Fibroblast of the aortic adventitia (primary cell): ENCODE measurements around the gene CCDC3. TPM values are rescaled to one million over a fixed set of nuclear protein-coding genes. Genes with fewer than 3 reads are reported as not detected.
"Not testable (repeated sequence)": the region's sequence is repeated elsewhere in the genome, so short reads cannot be mapped to it uniquely, and the experiment has no call there.

Experiments used
- DNase-seq: peaks from one replicate; pipeline ENCODE4 v3.0.0-alpha.2; 2010; ENCODE audit warnings: low read depth
- H3K4me3 ChIP-seq: 2 replicates; pipeline ENCODE4 v1.5.1; 2011; ENCODE audit warnings: low read depth, mild to moderate bottlenecking, control low read depth, low read length, moderate library complexity
- total RNA-seq: library from RNA; depleted of rRNA; stranded (reverse); fragments of >200 nt; gene quantifications from 2 replicates; pipeline ENCODE4 v1.2.3, GENCODE V29; 2012; ENCODE audit warnings: low replicate concordance
- TF ChIP-seq, protein P1 (sequence below): IDR thresholded peaks from 2 replicates; pipeline ENCODE4 v1.5.1; 2011; ENCODE audit warnings: mild to moderate bottlenecking, low read length, control low read depth, inconsistent platforms; ENCODE audit not compliant: insufficient read depth

CCDC3 gene
- total RNA-seq, 1 donor = 3.9 TPM

DNA sequence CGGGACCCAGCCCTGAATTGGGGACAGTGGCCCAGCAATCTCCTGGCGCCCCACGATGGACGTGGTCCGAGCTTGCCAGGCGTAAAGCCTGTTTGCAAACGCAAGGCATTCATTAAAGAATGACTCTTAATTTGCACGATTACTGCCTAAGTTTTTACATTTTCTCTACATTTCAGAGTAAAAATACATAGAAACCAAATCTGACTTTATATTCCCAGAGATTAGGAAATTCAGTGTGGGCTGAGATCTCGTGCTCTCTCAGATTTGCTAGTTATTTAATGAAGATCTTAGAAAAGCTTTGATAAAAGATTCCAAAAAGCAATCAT, 337 bp upstream of the CCDC3 start:
- H3K4me3 ChIP-seq = no peak overlapping the region
- TF ChIP-seq, protein P1, sequence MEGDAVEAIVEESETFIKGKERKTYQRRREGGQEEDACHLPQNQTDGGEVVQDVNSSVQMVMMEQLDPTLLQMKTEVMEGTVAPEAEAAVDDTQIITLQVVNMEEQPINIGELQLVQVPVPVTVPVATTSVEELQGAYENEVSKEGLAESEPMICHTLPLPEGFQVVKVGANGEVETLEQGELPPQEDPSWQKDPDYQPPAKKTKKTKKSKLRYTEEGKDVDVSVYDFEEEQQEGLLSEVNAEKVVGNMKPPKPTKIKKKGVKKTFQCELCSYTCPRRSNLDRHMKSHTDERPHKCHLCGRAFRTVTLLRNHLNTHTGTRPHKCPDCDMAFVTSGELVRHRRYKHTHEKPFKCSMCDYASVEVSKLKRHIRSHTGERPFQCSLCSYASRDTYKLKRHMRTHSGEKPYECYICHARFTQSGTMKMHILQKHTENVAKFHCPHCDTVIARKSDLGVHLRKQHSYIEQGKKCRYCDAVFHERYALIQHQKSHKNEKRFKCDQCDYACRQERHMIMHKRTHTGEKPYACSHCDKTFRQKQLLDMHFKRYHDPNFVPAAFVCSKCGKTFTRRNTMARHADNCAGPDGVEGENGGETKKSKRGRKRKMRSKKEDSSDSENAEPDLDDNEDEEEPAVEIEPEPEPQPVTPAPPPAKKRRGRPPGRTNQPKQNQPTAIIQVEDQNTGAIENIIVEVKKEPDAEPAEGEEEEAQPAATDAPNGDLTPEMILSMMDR = no peak
- DNase-seq = no peak

DNA sequence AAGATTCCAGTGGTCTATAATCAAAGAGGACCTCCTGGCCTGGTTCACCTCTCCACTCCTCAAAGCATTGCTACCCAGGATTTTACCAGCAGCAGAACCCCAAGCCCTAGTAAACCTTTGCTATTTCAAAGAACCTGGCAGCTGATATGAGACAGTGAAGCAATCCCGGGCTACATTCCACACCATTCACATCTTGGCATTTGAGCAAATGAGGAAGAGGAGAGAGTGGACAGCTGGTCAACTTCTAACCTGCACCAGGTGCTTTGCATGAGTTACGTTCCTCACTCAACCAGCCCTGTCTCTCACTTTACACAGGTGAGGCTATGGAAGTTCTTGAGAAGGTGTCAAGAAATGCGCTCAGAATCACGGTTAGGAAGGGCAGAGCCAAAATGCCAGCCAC, 1.1 kb downstream of the CCDC3 start:
- H3K4me3 ChIP-seq = no peak overlapping the region
- DNase-seq = no peak
- TF ChIP-seq, protein P1 = no peak

DNA sequence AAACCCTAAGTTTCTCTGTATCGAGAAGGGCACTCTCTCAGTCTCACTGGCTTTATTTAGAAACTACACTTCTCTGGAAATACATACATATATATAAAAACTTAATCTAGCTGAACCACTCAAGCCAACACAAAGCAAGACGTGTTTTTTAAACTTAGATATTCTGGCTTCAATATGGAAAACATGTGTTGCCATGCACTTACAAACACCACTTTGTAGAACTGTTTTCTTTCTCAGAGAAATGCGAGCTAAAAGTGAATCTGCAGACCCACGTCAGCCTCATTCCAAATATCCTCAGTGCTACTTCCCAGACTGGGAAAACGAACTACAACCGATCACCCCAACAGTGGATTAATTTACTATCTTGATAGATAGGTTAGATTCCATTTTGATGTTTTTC, 1.7 kb downstream of the CCDC3 start:
- TF ChIP-seq, protein P1 = no peak
- no peak overlapping the region for H3K4me3 ChIP-seq
- no peak for DNase-seq

DNA sequence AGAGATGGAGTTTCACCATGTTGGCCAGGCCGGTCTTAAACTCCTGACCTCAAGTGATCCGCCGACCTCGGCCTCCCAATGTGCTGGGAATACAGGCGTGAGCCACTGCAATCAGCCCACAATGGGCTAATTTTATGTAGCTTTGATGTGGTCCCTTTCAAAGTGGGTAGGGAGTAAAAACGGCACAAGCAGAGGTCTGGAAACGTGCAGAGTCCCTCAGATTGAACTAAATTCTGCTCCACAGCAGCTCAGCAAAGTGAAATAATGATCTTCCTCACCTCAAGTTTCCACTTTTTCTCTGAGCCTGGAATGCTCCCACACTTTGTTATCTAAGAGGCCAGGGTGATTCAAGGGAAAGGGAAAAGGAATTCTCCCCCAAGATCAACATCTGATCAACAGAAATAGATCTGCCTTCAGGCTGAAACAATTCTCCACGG, 6.1 kb downstream of the CCDC3 start:
- H3K4me3 ChIP-seq = no peak overlapping the region
- DNase-seq = no peak
- TF ChIP-seq, protein P1 = no peak

DNA sequence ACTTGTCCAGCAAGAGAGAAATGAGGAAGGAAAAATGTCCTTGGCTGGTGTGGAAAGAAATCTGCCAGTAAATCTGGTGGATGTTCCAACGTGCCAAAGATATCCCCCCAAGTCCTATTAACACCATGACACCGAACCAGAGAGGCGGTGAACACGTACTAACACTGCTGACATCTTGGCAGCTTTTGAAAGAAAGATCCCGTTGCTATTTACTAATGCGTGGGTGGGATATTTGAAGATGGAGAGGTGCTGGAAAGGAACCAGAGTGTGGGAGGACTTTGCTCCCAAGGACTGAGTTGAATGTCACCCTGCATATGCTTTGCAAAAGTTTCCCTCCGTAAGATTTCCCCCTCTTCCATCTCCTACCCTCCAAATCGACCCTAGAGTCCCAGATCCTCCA, 7.9 kb downstream of the CCDC3 start:
- no peak overlapping the region for H3K4me3 ChIP-seq
- no peak for DNase-seq
- TF ChIP-seq, protein P1 = no peak

DNA sequence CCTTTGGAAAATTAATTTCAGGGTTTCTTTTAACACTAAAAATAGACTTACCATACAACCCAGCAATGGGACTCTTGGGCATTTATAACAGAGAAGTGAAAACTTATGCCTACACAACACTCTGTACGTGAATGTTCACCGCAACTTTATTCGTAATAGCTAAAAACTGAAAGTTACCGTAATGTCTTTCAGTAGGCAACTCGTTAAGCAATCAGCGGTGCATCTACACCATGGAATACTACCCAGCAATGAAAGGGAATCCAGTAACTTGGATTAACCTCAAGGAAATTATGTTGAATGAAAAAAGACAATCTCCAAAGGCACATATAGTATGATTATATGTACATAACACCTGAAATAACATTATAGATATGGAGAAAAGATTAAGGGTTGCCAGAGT, 16.2 kb downstream of the CCDC3 start:
- H3K4me3 ChIP-seq = no peak overlapping the region
- TF ChIP-seq, protein P1 = no peak
- DNase-seq = no peak

DNA sequence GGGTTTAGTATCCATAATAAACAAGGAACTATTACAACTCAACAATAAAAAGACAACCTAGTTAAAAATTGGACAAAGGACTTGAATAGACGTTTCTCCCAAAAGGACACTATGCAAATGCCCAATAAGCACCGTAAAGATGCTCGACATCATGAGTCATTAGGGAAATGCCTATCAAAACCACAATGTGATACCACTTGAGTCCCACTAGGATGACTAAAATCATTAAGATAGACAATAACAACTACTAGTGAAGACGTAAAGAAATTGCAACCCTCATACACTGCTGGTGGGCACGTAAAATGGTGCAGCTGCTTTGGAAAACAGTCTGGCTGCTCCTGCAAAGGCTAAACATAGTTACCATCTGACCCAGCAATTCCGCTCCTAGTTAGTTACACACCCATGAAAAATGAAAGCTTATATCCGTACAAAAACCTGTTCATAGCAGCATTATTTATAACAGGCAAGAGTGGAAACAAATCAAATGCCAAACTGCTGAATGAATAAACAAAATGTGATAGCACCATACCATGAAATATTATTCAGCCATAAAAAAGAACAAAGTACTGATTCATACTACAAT, 17.3 kb downstream of the CCDC3 start:
- TF ChIP-seq, protein P1 = no peak
- DNase-seq = no peak

DNA sequence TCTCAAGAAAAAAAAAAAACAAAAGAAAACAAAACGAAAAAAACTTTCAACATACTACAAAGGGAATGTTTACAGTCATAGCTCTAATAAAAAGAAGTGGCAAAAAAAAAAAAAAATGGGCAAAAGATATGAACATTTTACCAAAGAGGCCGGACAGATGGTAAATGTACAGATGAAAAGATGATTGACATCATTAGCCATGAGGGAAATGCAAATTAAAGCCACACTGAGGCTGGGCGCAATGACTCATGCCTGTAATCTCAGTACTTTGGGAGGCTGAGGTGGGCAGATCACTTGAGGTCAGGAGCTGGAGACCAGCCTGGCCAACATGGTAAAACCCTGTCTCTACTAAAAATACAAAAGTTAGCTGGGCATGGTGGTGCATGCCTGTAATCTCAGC, 17.9 kb downstream of the CCDC3 start:
- not testable (repeated sequence) for H3K4me3 ChIP-seq, DNase-seq

More for the DNA sequence above, 17.3 kb downstream of the CCDC3 start:
- no peak overlapping the region for H3K4me3 ChIP-seq
